NCI-H2107 (cell line): ENCODE results near the gene VRK2.
"Not testable (repeated sequence)": the region's sequence is repeated elsewhere in the genome, so short reads cannot be mapped to it uniquely, and the experiment has no call there.

Experiments used
- DNase-seq: peaks from one replicate; lab custom pipeline; 2025; lab: John Stamatoyannopoulos, UW

The VRK2 gene

GRCh38 chr2:58107803-58108710 lies 61.5 kb downstream of the VRK2 start:
- no peak for DNase-seq

- DNase-seq: no peak
These were observed 62.9 kb downstream of the VRK2 start for GRCh38 chr2:58109481-58109880.

DNA sequence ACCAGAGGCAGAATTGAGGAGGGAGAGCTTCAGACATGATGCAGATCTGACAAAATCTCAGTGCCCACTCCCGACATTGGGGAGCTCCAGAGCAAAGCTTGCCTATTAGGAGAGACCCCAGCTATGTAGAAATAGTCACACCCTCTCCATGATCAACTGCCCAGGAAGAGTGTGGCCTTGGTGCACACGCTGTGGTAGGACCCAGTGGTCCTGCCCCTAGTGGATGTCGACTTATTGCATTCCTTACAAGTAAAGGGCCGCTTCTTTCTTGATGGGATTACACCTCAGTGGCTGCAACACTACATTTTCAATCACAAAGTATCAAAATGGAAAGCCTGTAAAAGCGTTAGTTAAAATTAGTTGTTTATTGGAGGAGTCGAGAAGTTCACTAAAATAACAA lies 64.2 kb downstream of the VRK2 start:
- DNase-seq: no peak

- not testable (repeated sequence) for DNase-seq
These were observed 67.0 kb downstream of the VRK2 start for GRCh38 chr2:58113563-58113962.

DNA sequence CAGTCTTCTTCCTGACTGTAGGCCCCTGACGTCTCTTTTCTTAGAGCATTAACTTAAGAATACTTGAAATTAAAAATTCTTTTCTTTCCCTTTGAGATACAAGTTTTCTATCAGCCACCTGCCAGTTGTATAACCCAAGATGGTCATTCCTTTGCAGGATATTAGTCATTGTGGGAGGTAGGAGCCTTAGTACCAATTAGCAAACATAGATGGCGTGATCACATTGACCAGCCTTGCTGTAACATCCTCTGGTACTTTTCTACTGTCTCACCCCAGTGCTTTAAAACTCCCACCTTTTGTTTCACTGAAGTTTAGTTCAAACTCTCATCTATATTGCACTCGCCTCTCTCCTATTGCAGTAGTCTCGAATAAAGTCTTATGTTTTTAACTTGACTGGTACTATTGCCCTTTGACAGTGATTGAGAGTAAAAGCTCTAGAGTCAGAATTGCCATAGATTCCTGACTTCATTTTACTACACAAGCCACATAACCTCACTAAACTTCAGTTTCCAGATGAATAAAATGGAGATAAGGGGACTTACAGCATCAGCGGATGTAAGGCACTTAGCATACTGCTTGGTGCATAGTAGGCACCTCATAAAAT lies 74.1 kb downstream of the VRK2 start:
- DNase-seq: no peak

GRCh38 chr2:58122040-58122439 lies 75.4 kb downstream of the VRK2 start:
- no peak for DNase-seq

DNA sequence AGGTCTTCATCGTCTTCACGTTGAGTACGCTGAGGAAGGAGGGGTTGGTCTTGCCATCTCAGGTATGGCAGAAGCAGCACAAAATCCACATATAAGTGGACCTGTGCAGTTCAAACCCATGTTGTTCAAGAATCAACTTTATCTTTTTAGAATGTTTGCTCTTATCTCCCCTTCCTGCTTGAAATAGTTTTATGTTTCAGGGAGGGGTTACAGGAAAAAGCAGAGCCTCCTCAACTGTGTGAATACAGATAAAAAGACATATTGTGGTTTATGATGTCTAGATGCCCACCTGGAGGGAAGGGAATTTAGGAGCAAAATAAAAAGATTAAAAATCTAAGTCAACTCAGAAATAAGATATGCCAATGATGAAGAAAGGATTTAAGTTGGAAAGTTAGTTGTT lies 75.9 kb downstream of the VRK2 start:
- no peak for DNase-seq

DNA sequence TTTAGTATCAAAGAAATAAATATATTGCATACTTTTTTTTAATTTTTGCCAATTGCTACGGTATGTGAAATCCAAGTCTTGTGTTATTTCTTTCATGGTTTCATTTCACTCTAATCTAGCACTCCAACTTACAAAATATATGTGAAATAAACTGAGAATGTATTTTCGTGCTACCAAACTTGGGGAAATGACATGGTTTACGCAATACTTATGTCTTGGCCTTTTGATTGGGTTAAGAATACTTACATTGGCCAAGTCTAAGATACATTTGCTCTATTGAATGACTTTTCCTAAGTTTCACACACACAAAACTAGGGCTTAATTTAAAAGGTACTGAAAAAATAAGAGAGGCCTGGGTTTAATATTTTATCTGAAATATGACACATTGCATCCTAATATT lies 80.5 kb downstream of the VRK2 start:
- no peak for DNase-seq

DNA sequence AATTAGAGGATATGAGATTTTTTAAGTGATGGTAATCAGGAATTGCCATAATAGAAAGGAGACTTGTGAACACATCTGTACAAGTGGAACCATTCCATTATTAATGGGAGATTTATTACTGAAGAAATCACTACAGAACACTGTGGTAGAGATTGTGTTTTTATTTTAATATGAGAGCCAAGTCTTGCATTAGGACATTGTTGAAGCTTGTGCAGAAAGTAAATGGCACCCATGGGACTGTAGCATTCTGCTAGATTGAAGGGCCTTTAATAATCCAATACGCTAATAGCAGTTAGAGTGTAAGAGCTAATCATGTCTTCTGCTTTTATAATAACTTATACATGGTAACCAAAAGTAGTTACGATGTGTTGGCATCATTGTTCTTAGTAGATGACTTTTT lies 83.6 kb downstream of the VRK2 start:
- no peak for DNase-seq

DNA sequence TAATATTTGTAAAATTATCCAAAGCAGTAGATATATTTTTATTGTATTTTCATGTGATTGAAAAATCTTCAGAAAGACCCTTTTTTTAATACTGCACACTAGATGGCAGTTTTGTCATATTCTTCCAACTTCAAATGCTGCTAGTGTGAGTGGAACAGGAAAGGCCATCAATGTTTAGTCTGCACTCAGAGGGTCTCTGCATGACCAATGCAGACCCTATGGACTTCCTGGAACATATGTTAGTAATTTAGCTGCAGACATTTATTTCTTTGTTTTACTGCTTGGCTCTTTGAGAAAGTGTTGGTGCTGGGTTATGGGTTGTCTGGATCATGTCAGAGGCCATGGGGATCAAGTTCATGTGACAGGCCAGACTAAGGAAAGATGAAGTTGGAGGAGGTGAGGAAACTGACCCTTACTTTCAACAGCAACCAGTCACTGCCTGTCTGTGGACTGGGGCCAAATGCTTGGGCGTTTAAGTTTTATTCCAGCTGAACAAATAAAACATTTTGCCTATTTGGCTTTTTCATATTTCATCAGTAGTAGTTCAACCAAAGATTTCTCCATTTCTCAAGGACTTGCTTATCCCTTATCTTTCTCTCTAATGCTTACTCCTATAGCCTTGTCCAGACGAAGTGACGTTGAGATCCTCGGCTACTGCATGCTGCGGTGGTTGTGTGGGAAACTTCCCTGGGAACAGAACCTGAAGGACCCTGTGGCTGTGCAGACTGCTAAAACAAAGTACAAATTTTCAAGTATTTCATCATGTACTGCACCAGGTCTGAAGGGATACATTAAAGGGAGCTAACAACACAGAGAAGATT lies 84.8 kb downstream of the VRK2 start:
- no peak for DNase-seq

- DNase-seq: no peak
These were observed 86.8 kb downstream of the VRK2 start for GRCh38 chr2:58133395-58133794.

DNA sequence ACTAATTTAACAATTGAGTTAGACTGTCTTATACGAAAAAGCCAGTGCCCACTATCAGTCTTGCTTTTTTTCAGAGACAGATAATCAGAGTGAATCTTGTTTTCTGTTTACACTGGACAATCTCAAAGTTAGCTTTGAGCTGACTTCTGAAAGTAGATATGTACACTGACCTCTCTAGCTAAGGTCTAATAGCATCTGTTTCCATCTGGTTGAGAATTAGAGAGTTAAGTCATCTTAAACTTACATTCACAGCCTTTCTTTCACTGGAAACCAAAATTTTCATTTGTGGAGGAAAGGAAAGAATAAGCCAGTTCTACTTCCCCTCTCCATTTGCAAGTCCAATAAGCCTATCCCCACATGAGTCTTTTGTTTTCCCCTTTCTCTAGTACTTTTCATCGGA lies 89.3 kb downstream of the VRK2 start:
- DNase-seq: no peak

- no peak for DNase-seq
These were observed 90.6 kb downstream of the VRK2 start for GRCh38 chr2:58137221-58137620.

DNA sequence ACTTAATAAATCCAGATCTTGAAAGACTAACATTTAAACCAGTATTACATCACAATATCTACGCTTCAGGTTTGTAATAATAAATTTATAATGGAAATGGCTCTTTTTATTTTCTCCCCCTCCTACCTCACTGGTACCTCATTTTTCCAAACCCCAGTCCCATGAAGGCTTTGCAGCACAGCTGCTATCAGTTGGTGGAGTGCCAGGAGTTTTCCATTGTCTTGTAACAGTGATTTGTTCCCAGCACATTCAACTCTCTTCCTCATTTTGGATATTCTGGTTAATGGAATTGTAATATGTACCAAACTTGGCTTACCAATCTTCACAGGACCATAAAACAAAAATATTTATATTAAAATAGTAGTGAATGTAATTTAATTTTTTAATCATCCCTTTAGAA lies 91.2 kb downstream of the VRK2 start:
- DNase-seq: no peak

DNA sequence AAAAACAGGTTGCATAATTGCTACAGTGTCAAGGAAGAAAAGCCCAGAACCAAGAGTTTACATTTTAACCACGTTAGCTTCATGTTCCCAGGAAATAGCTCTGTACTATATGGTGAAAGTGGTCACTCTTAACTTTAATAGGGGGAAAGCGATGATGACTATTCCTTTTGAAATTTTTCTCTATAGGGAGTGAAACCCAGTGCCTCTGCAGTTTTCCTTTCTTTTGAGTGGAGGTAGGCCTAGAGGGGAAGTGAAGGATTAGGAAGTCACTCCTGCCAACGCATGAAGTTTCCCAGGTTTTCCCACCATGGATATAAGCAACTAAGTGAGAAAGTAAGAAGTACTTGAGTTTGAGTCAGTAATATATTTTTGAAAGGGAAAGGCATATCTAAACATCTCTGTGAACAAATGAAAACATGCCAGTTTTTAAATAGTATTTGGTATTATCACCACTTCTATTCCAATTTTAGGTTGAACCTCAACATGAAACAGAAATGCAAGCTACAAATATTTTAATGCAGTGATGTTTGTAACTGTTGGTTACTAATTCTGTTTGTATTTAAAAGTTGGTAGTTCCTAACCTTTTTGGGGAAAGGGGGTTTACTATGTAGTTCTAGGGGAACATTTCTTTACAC lies 91.9 kb downstream of the VRK2 start:
- no peak for DNase-seq

- no peak for DNase-seq
These were observed 94.0 kb downstream of the VRK2 start for GRCh38 chr2:58140508-58141072.

GRCh38 chr2:58145769-58146168 lies 99.2 kb downstream of the VRK2 start:
- not testable (repeated sequence) for DNase-seq

DNA sequence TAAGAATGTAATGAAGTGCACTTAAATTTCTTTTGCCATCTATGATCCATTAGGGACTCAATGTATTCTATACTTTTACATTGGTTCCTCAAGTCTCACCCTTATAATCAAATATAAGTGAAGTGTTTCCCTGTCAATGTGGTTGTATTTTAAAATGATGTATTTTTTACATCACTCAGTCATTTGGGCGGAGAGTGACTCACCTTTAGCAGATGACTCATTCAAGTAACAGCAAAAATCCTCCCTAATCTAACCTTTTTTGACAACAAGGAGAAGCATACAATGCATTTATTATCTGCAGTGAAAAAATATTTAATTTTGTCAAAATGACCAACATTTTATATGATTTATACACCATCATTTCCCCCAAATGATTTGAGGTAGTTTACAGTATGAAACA lies 100.1 kb downstream of the VRK2 start:
- DNase-seq: no peak

DNA sequence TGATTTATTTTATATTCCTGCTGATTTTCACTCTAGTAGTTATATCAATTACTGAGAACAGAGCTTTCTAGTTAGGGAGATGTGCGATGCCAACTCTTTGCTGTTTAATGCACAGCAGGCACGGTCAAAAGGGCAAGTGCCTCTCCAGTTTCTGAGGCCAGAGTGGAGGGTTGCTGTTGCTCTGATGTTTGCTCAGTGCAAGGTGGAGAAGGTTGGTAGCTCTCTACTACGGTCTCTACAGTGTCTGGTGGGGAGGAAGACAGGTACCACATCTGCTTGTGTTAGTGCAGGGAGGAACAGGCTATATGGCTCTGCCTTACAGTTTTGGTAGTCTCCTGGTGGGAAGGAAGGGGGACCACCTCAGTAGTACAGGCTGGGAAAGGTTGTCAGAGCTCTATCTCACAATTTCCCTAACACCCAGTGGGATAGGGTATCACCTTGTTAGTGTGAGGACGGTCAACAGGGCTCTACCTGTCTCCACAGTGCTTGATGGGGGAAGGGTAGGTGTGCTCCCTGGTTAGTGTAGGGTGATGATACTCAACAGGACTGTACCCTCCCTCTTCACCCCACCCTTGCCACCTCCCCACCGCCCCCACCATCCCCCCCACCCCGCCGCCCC lies 108.7 kb downstream of the VRK2 start:
- no peak for DNase-seq

- DNase-seq: no peak
These were observed 110.2 kb downstream of the VRK2 start for GRCh38 chr2:58156780-58157179.

DNA sequence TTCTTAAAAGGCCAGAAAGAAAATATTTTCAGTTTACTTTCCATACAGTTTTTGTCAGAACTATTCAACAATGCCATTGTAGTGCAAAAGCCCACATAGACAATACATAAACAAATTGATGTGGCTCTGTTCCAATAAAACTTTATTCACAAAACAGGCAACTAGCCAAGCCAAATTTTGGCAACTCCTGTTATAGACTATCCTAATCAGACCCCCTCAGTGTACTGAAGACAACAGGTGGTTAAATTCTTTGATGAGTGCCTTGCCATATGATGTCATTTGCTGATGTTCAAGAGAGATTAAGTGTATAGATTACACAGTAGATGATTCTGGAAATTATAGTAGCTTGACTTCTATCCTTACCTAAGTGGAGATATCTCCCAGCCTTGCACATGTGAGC lies 111.1 kb downstream of the VRK2 start:
- DNase-seq: no peak

GRCh38 chr2:58158481-58158880 lies 111.9 kb downstream of the VRK2 start:
- no peak for DNase-seq
